ENCODE results near the gene C11orf97. TPM values are rescaled to one million over a fixed set of nuclear protein-coding genes. Genes with fewer than 3 reads are reported as not detected.
"Not testable (repeated sequence)": the region's sequence is repeated elsewhere in the genome, so short reads cannot be mapped to it uniquely, and the experiment has no call there.

Gene C11orf97
- total RNA-seq, 2 donors from 2014 or later: not detected

DNA sequence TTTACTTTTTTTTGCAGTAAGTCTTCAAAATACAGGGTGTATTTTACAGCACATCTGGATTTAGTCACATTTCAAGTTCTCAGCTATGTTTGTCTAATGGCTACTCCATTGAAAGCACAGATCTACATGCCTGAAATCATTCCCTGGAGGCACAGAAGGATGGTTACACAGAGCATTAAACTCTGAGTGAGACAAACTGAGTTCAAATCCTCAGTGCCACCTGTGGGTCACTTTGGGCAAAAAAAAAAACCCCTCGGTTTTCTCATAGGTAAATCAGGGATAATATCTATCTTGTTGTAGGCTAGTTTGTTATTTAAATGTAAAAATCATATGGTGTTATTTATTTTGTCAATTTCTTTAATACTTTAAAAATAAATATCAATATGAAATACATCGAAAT, 10.7 kb upstream of the C11orf97 start:
- peaks cover 10% of the 10 kb centered on the region for H3K36me3 Mint-ChIP-seq (ENCODE audit: low read depth)
- no peak overlapping the region for H3K4me3 Mint-ChIP-seq
- peaks cover 3% of the 10 kb centered on the region for H3K27me3 Mint-ChIP-seq (ENCODE audit: insufficient read depth)
- H3K27ac Mint-ChIP-seq: no peak overlapping the region
- peaks cover 19% of the 10 kb centered on the region for H3K36me3 ChIP-seq (ENCODE audit: control insufficient read depth, insufficient read depth, low read length)
- H3K27ac ChIP-seq (ENCODE audit: low read depth, low read length): no peak overlapping the region
- DNase-seq: no peak
- H3K9ac ChIP-seq (ENCODE audit: extremely low read depth, low read length, poor library complexity, severe bottlenecking): no peak overlapping the region
- H3K27me3 ChIP-seq (ENCODE audit: control insufficient read depth, insufficient read depth, low read length, poor library complexity, severe bottlenecking): peaks cover 5% of the 10 kb centered on the region
- no peaks in the 10 kb centered on the region for H3K9me3 Mint-ChIP-seq
- no peaks in the 10 kb centered on the region for H3K9me3 ChIP-seq (ENCODE audit: control insufficient read depth, low read length)
- WGBS, 2 experiments (ENCODE audit: insufficient coverage in 1 of 2, insufficient read length in 1 of 2): 88% methylated on average over 1 of the region's 2 CpGs; no CpG with 5 or more reads in 1 of the 2 experiments
- TF ChIP-seq, protein P1, sequence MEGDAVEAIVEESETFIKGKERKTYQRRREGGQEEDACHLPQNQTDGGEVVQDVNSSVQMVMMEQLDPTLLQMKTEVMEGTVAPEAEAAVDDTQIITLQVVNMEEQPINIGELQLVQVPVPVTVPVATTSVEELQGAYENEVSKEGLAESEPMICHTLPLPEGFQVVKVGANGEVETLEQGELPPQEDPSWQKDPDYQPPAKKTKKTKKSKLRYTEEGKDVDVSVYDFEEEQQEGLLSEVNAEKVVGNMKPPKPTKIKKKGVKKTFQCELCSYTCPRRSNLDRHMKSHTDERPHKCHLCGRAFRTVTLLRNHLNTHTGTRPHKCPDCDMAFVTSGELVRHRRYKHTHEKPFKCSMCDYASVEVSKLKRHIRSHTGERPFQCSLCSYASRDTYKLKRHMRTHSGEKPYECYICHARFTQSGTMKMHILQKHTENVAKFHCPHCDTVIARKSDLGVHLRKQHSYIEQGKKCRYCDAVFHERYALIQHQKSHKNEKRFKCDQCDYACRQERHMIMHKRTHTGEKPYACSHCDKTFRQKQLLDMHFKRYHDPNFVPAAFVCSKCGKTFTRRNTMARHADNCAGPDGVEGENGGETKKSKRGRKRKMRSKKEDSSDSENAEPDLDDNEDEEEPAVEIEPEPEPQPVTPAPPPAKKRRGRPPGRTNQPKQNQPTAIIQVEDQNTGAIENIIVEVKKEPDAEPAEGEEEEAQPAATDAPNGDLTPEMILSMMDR (conservative IDR thresholded peaks at IDR 0.05): peak; percentile 62
- no peak overlapping the region for H3K4me3 ChIP-seq (ENCODE audit: low read length)
- no peaks in the 10 kb centered on the region for H3K4me1 ChIP-seq (ENCODE audit: control insufficient read depth, insufficient read depth, low read length)
- H3K4me1 Mint-ChIP-seq: no peaks in the 10 kb centered on the region

DNA sequence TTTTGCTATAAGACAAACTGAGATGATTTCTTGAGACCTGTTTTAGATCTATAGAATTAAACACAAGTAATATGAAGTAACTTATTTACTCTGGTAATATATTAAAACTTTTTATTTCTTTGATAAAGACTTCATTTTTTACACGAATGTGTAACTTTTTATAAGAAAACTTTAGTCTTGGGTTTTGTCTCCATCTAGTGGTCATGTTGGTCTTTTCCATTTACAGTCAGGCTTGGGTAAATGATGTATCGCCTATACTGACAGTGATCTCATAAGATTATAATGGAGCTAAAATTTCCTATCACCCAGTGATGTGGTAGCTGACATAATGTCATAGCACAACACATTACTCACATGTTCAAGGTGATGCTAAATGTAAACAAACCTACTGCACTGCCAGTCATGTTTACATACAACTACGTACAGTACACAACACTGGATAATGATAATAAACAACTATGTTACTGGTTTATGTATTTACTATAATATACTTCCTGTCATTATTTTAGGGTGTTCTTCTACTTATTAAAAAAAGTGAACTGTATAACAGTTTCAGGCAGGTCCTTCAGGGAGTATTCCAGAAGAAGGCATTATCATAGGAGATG, 7.5 kb upstream of the C11orf97 start:
- H3K9me3 Mint-ChIP-seq: no peaks in the 10 kb centered on the region
- H3K36me3 Mint-ChIP-seq (ENCODE audit: low read depth): no peaks in the 10 kb centered on the region
- Histone ChIP-seq H3K4me1 (ENCODE audit: control insufficient read depth, insufficient read depth, low read length) (no peaks in the 10 kb centered on the region), H3K9ac (ENCODE audit: extremely low read depth, low read length, poor library complexity, severe bottlenecking) (no peak overlapping the region), H3K27me3 (ENCODE audit: control insufficient read depth, insufficient read depth, low read length, poor library complexity, severe bottlenecking) (peaks cover 5% of the 10 kb centered on the region), H3K36me3 (ENCODE audit: control insufficient read depth, insufficient read depth, low read length) (no peaks in the 10 kb centered on the region), H3K4me3 (ENCODE audit: low read length) (no peak overlapping the region), H3K9me3 (ENCODE audit: control insufficient read depth, low read length) (no peaks in the 10 kb centered on the region), H3K27ac (ENCODE audit: low read depth, low read length) (no peak overlapping the region)
- WGBS, 2 experiments (ENCODE audit: insufficient coverage in 1 of 2, insufficient read length in 1 of 2): 39% methylated on average over 3 of the region's 3 CpGs; no CpG with 5 or more reads in 1 of the 2 experiments
- no peak overlapping the region for H3K4me3 Mint-ChIP-seq
- no peak overlapping the region for H3K27ac Mint-ChIP-seq
- no peaks in the 10 kb centered on the region for H3K4me1 Mint-ChIP-seq
- TF ChIP-seq, protein P1 (conservative IDR thresholded peaks at IDR 0.05): peak; percentile 91
- DNase-seq: no peak
- H3K27me3 Mint-ChIP-seq (ENCODE audit: insufficient read depth): peaks cover 9% of the 10 kb centered on the region

DNA sequence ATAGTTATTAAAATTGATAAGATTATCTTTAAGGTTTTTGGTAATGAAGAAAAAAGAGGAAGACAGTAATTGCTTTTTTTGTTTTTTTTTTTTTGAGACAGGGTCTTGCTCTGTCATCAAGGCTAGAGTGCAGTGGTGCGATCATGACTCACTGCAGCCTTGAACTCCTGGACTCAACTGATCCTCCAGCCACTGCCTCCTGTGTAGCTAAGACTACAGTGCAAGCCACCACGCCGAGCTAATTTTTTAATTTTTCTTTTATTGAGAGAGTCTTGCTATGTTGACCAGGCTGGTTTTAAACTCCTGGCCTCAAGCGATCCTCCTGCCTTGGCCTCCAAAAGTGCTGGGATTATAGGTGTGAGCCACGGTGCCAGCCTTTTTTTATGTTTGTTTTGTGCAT, 5.7 kb upstream of the C11orf97 start:
- H3K4me1 ChIP-seq (ENCODE audit: control insufficient read depth, insufficient read depth, low read length); H3K27ac Mint-ChIP-seq; H3K4me3 Mint-ChIP-seq; DNase-seq; H3K9ac ChIP-seq (ENCODE audit: extremely low read depth, low read length, poor library complexity, severe bottlenecking); H3K27me3 ChIP-seq (ENCODE audit: control insufficient read depth, insufficient read depth, low read length, poor library complexity, severe bottlenecking); H3K36me3 Mint-ChIP-seq (ENCODE audit: low read depth); H3K27ac ChIP-seq (ENCODE audit: low read depth, low read length); H3K9me3 ChIP-seq (ENCODE audit: control insufficient read depth, low read length); H3K4me1 Mint-ChIP-seq; H3K9me3 Mint-ChIP-seq; H3K4me3 ChIP-seq (ENCODE audit: low read length); H3K36me3 ChIP-seq (ENCODE audit: control insufficient read depth, insufficient read depth, low read length): not testable (repeated sequence)
- peaks cover 17% of the 10 kb centered on the region for H3K27me3 Mint-ChIP-seq (ENCODE audit: insufficient read depth)
- 94% methylated on average over 4 of the region's 5 CpGs; no CpG with 5 or more reads in 1 of the 2 experiments for WGBS, 2 experiments (ENCODE audit: insufficient coverage in 1 of 2, insufficient read length in 1 of 2)

DNA sequence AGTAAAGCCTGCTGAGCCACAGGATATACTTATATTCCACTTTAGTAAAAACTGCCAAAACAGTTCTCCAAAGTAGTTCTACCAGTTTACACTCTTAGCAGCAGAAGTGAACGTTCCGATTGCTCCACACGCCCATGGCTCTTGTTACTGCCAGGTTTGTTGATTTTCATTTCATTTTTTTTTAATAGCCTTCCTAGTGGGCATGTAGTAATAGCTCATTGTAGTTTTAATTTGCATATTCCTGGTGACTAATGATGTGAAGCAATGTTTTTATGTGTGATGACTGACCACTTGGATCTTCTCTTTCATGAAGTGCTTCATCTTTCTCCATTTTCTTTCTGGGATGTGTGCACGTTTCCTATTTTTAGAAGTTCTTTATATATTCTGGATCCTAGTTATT, 4.8 kb upstream of the C11orf97 start:
- TF ChIP-seq, protein P1 (conservative IDR thresholded peaks at IDR 0.05): no peak
- Mint-ChIP-seq H3K27ac (no peak overlapping the region), H3K4me1 (peaks cover 4% of the 10 kb centered on the region), H3K27me3 (ENCODE audit: insufficient read depth) (peaks cover 27% of the 10 kb centered on the region), H3K9me3 (no peaks in the 10 kb centered on the region), H3K4me3 (no peak overlapping the region), H3K36me3 (ENCODE audit: low read depth) (no peaks in the 10 kb centered on the region)
- no peaks in the 10 kb centered on the region for H3K4me1 ChIP-seq (ENCODE audit: control insufficient read depth, insufficient read depth, low read length)
- peaks cover 6% of the 10 kb centered on the region for H3K9me3 ChIP-seq (ENCODE audit: control insufficient read depth, low read length)
- no peak for DNase-seq
- H3K27me3 ChIP-seq (ENCODE audit: control insufficient read depth, insufficient read depth, low read length, poor library complexity, severe bottlenecking): peaks cover 11% of the 10 kb centered on the region
- H3K4me3 ChIP-seq (ENCODE audit: low read length): no peak overlapping the region
- H3K9ac ChIP-seq (ENCODE audit: extremely low read depth, low read length, poor library complexity, severe bottlenecking): no peak overlapping the region
- no peaks in the 10 kb centered on the region for H3K36me3 ChIP-seq (ENCODE audit: control insufficient read depth, insufficient read depth, low read length)
- 90% methylated on average over 4 of the region's 4 CpGs; no CpG with 5 or more reads in 1 of the 2 experiments for WGBS, 2 experiments (ENCODE audit: insufficient coverage in 1 of 2, insufficient read length in 1 of 2)
- H3K27ac ChIP-seq (ENCODE audit: low read depth, low read length): no peak overlapping the region

All from endodermal cell (in vitro differentiated cells).